ENCODE results near the gene RGS12. TPM values are rescaled to one million over a fixed set of nuclear protein-coding genes. Genes with fewer than 3 reads are reported as not detected.

RGS12 gene
- total RNA-seq, 1 experiment from 2014 or later = 16.9 TPM

DNA sequence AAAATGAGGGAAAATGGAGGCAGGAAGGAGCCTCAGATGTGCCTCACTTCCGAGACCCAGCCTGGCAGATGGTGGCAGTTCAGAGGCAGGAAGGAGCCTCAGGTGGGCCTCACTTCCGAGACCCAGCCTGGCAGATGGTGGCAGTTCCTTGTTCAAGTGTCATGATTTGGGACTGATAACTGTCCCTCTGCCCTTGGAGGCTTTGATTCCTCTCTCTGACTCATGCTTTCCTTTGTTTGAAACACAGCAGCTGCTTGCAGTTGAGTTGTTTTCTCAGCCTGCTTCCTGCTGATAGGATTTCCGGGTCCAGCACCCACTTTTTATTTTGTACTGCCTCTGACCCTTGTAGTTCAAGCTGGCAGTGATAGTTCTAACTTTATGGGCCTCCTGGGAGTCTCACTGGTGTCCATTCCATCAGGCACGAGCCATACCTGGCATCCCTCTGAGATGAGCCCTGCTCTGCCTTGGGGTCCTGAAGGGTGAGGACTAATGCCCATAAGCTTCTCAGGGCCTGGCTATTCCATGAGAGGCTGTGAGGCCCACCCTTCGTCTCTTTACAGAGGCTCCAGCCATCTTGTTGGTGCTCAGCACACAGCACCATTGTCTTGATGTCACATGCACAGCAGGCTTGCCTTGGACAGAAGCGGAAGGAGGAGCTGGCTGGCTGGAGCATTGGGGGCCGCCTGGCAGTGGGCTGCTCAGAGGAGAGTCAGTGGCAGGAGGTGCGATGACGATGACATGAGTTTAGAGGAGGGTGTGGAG is 13.0 kb downstream of the RGS12 start:
- H4K5ac ChIP-seq (ENCODE audit: insufficient read length, low read depth, low read length) = no peak overlapping the region
- H2BK20ac ChIP-seq (ENCODE audit: low read depth, low read length, poor library complexity, severe bottlenecking) = no peak overlapping the region
- Mint-ChIP-seq H3K4me1 (peaks cover 37 to 63% of the 10 kb centered on the region in 2 experiments), H3K9me3 (no peaks in the 10 kb centered on the region), H3K4me3 (no peak overlapping the region), H3K27me3 (ENCODE audit: low read depth) (no peaks in the 10 kb centered on the region; the same call in 1 of the 2 replicates), H3K27ac (peak overlapping the region in 2 of 3 experiments; percentile 49 to 57; a peak in 2 of 7 replicates), H3K36me3 (ENCODE audit: insufficient read depth in 1 of 3, low read depth in 3 of 3) (no peaks in the 10 kb centered on the region)
- H2BK12ac ChIP-seq (ENCODE audit: insufficient read length, low read depth, low read length) = no peak overlapping the region
- H4K20me1 ChIP-seq (ENCODE audit: control insufficient read depth, insufficient read depth, insufficient read length) = no peaks in the 10 kb centered on the region
- H3K9ac ChIP-seq (ENCODE audit: extremely low read depth, insufficient read length, low read length) = no peak overlapping the region
- H3K18ac ChIP-seq (ENCODE audit: insufficient read length, low read depth, low read length) = no peak overlapping the region
- no peak overlapping the region for H2AFZ ChIP-seq (ENCODE audit: low read length)
- no peaks in the 10 kb centered on the region for H3K27me3 ChIP-seq (ENCODE audit: insufficient read depth, low read length)
- no peaks in the 10 kb centered on the region for H3K4me1 ChIP-seq (ENCODE audit: insufficient read depth, low read length)
- DNase-seq = no peak
- no peaks in the 10 kb centered on the region for H3K79me1 ChIP-seq (ENCODE audit: insufficient read depth, low read depth, low read length, poor library complexity, severe bottlenecking)
- no peaks in the 10 kb centered on the region for H3K9me3 ChIP-seq (ENCODE audit: control insufficient read depth, low read depth, low read length)
- H3K23ac ChIP-seq (ENCODE audit: insufficient read length, low read depth, low read length) = no peak overlapping the region
- H3K14ac ChIP-seq (ENCODE audit: insufficient read depth, low read length) = no peak overlapping the region; the same call in 1 of the 2 replicates
- no peak overlapping the region for H3K4me2 ChIP-seq (ENCODE audit: insufficient read depth, insufficient read length, low read length)
- H3K27ac ChIP-seq (ENCODE audit: insufficient read length, low read depth, low read length) = no peak overlapping the region
- no peak overlapping the region for H4K91ac ChIP-seq (ENCODE audit: insufficient read length, low read depth, low read length)
- H2AK5ac ChIP-seq (ENCODE audit: insufficient read length, low read length) = no peak overlapping the region
- no peaks in the 10 kb centered on the region for H3K79me2 ChIP-seq (ENCODE audit: insufficient read depth, low read length)
- H3K4ac ChIP-seq (ENCODE audit: low read depth, low read length) = no peak overlapping the region
- H3K23me2 ChIP-seq (ENCODE audit: insufficient read length, low read depth, low read length, poor library complexity, severe bottlenecking) = no peaks in the 10 kb centered on the region
- TF ChIP-seq, protein P1, sequence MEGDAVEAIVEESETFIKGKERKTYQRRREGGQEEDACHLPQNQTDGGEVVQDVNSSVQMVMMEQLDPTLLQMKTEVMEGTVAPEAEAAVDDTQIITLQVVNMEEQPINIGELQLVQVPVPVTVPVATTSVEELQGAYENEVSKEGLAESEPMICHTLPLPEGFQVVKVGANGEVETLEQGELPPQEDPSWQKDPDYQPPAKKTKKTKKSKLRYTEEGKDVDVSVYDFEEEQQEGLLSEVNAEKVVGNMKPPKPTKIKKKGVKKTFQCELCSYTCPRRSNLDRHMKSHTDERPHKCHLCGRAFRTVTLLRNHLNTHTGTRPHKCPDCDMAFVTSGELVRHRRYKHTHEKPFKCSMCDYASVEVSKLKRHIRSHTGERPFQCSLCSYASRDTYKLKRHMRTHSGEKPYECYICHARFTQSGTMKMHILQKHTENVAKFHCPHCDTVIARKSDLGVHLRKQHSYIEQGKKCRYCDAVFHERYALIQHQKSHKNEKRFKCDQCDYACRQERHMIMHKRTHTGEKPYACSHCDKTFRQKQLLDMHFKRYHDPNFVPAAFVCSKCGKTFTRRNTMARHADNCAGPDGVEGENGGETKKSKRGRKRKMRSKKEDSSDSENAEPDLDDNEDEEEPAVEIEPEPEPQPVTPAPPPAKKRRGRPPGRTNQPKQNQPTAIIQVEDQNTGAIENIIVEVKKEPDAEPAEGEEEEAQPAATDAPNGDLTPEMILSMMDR (conservative IDR thresholded peaks at IDR 0.05) = no peak
- H2BK15ac ChIP-seq (ENCODE audit: low read depth, low read length) = no peak overlapping the region
- H3K56ac ChIP-seq (ENCODE audit: insufficient read length, low read depth, low read length) = no peak overlapping the region
- no CpG with 5 or more reads among the region's 9 CpGs for WGBS (ENCODE audit: extremely low coverage, insufficient read length, low lambda C conversion rate)
- H3T11ph ChIP-seq (ENCODE audit: low read length) = no peak overlapping the region
- H4K8ac ChIP-seq (replicated peaks; ENCODE audit: insufficient read length, low read depth, low read length) = no peak overlapping the region
- no peak overlapping the region for H2BK120ac ChIP-seq (ENCODE audit: low read depth, low read length, poor library complexity, severe bottlenecking)
- no peak overlapping the region for H2BK5ac ChIP-seq (ENCODE audit: insufficient read length, low read length)

Measured in H9 (cell line).